ENCODE measurements around the gene GCNT1.

Gene GCNT1

GRCh38 chr9:76465442-76466298, 6.7 kb downstream of the GCNT1 start:
- Histone ChIP-seq H3K4me2 (ENCODE audit: low read length) (peak overlapping the region; percentile 40), H4K20me1 (ENCODE audit: insufficient read depth, low read length) (no peaks in the 10 kb centered on the region), H3K27ac (ENCODE audit: low read depth, low read length, poor library complexity, severe bottlenecking) (peak overlapping the region; percentile 95), H3K4me1 (ENCODE audit: insufficient read depth, low read length, severe bottlenecking) (peaks cover 94% of the 10 kb centered on the region), H2AFZ (ENCODE audit: low read length) (no peak overlapping the region), H3K4me3 (ENCODE audit: low read depth, low read length, poor library complexity, severe bottlenecking) (peak overlapping the region; percentile 7), H3K36me3 (ENCODE audit: insufficient read depth, low read length) (peaks cover 14% of the 10 kb centered on the region), H3K27me3 (ENCODE audit: insufficient read depth, low read length) (no peaks in the 10 kb centered on the region), H3K9ac (ENCODE audit: low read length) (peak overlapping the region; percentile 13; the same call in 1 of the 2 replicates), H3F3A (ENCODE audit: insufficient read depth, low read length) (peaks cover 4% of the 10 kb centered on the region; the same call in 1 of the 2 replicates), H3K9me3 (ENCODE audit: low read length) (no peaks in the 10 kb centered on the region), H3K79me2 (ENCODE audit: insufficient read depth, low read length) (peaks cover 78% of the 10 kb centered on the region), H3K9me2 (ENCODE audit: low read depth, low read length) (no peaks in the 10 kb centered on the region)
- no peak for TF ChIP-seq EZH2 (IDR thresholded peaks at IDR 0.05; ENCODE audit: borderline replicate concordance, low read length)
- no peak; the same call in 1 of the 2 replicates for TF ChIP-seq CTCF (IDR thresholded peaks at IDR 0.05; ENCODE audit: low read length)

DNA sequence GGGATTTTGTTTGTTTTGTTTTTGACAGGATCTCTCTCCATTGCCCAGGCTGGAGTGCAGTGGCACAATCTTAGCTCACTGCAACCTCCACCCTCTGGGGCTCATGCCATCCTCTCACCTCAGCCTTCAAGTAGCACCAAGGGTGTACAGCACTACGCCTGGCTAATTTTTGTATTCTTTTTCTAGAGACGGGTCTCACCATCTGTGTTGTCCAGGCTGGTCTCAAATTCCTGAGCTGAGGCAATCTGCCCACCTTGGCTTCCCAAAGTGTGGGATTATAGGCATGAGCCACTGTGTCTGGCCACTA, 7.3 kb downstream of the GCNT1 start:
- H3K9me2 ChIP-seq (ENCODE audit: low read depth, low read length): no peaks in the 10 kb centered on the region
- peak overlapping the region; percentile 95 for H3K27ac ChIP-seq (ENCODE audit: low read depth, low read length, poor library complexity, severe bottlenecking)
- TF ChIP-seq CTCF (IDR thresholded peaks at IDR 0.05; ENCODE audit: low read length) (no peak), EZH2 (IDR thresholded peaks at IDR 0.05; ENCODE audit: borderline replicate concordance, low read length) (no peak)
- no peaks in the 10 kb centered on the region for H3K27me3 ChIP-seq (ENCODE audit: insufficient read depth, low read length)
- peaks cover 9% of the 10 kb centered on the region; the same call in 1 of the 2 replicates for H3K36me3 ChIP-seq (ENCODE audit: insufficient read depth, low read length)
- no peak overlapping the region for H3K4me3 ChIP-seq (ENCODE audit: low read depth, low read length, poor library complexity, severe bottlenecking)
- peak overlapping the region; percentile 40 for H3K4me2 ChIP-seq (ENCODE audit: low read length)
- peaks cover 72% of the 10 kb centered on the region for H3K79me2 ChIP-seq (ENCODE audit: insufficient read depth, low read length)
- H3K9me3 ChIP-seq (ENCODE audit: low read length): no peaks in the 10 kb centered on the region
- no peaks in the 10 kb centered on the region for H4K20me1 ChIP-seq (ENCODE audit: insufficient read depth, low read length)
- H2AFZ ChIP-seq (ENCODE audit: low read length): no peak overlapping the region
- H3K9ac ChIP-seq (ENCODE audit: low read length): peak overlapping the region; percentile 3; the same call in 1 of the 2 replicates
- H3K4me1 ChIP-seq (ENCODE audit: insufficient read depth, low read length, severe bottlenecking): peaks cover 94% of the 10 kb centered on the region
- H3F3A ChIP-seq (ENCODE audit: insufficient read depth, low read length): peaks cover 5% of the 10 kb centered on the region; the same call in 1 of the 2 replicates

DNA sequence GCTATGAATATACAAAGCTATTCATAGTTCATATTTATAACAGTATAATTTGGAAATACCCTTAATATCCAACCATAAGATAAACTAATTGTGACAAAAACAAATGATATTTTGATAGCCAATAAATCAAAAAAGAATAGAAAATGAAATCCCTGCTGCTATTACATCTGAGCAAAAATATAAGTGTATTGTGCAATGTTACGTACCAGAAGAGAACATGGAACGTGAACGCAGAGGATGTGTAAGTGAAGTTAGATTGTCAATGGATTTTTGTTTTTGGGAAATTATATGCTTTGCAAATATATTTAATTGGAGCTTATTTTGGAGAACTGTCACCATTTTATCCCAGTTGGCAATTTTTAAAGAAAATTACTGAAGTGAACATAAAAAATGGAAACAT, 15.4 kb downstream of the GCNT1 start:
- no peaks in the 10 kb centered on the region for H3K27me3 ChIP-seq (ENCODE audit: insufficient read depth, low read length)
- no peak overlapping the region for H3K4me2 ChIP-seq (ENCODE audit: low read length)
- H3K4me1 ChIP-seq (ENCODE audit: insufficient read depth, low read length, severe bottlenecking): peaks cover 46% of the 10 kb centered on the region
- no peak overlapping the region for H3K4me3 ChIP-seq (ENCODE audit: low read depth, low read length, poor library complexity, severe bottlenecking)
- no peak overlapping the region for H3K9ac ChIP-seq (ENCODE audit: low read length)
- H3K27ac ChIP-seq (ENCODE audit: low read depth, low read length, poor library complexity, severe bottlenecking): no peak overlapping the region
- H3K9me2 ChIP-seq (ENCODE audit: low read depth, low read length): no peaks in the 10 kb centered on the region
- H4K20me1 ChIP-seq (ENCODE audit: insufficient read depth, low read length): no peaks in the 10 kb centered on the region
- H3K9me3 ChIP-seq (ENCODE audit: low read length): peaks cover 4% of the 10 kb centered on the region
- peaks cover 8% of the 10 kb centered on the region; the same call in 1 of the 2 replicates for H3F3A ChIP-seq (ENCODE audit: insufficient read depth, low read length)
- peaks cover 54% of the 10 kb centered on the region for H3K36me3 ChIP-seq (ENCODE audit: insufficient read depth, low read length)
- TF ChIP-seq EZH2 (IDR thresholded peaks at IDR 0.05; ENCODE audit: borderline replicate concordance, low read length) (no peak), CTCF (IDR thresholded peaks at IDR 0.05; ENCODE audit: low read length) (no peak)
- no peak overlapping the region for H2AFZ ChIP-seq (ENCODE audit: low read length)
- H3K79me2 ChIP-seq (ENCODE audit: insufficient read depth, low read length): peaks cover 63% of the 10 kb centered on the region

Data from OCI-LY1 (cell line).